Measurements from ENCODE around the gene LRPAP1.
"Not testable (repeated sequence)": the region's sequence is repeated elsewhere in the genome, so short reads cannot be mapped to it uniquely, and the experiment has no call there.

LRPAP1 gene

DNA sequence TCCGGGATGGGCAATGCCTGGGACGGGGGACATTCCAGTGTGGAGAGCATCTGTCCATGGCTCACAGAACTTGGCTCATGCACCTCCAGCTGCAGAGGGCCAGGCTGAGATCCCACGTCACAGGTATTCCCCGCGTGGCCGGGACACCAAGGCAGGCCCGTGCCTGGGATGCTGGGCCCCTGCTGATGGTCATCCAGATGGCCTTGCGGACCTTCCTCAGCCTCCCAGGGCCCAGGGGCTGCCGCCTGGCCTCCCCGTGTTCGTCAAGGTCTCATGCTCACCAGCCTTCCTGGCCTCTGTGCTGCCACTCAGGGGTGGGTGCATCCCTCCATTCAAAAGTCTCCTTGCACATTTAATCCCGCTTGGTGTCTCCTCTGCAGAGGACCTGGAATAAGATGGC, 40.9 kb upstream of the LRPAP1 start:
- Histone ChIP-seq H3K9ac (ENCODE audit: low read length) (no peak overlapping the region), H3K27ac (ENCODE audit: low read depth, low read length) (no peak overlapping the region), H3K9me3 (ENCODE audit: control insufficient read depth, insufficient read depth, low read depth, low read length) (no peaks in the 10 kb centered on the region), H3K4me3 (ENCODE audit: low read depth, low read length) (no peak overlapping the region), H3K36me3 (ENCODE audit: control insufficient read depth, insufficient read depth, low read length) (no peaks in the 10 kb centered on the region), H3K27me3 (ENCODE audit: control insufficient read depth, insufficient read depth, low read length) (no peaks in the 10 kb centered on the region), H3K4me1 (ENCODE audit: control insufficient read depth, insufficient read depth, low read length) (no peaks in the 10 kb centered on the region)

DNA sequence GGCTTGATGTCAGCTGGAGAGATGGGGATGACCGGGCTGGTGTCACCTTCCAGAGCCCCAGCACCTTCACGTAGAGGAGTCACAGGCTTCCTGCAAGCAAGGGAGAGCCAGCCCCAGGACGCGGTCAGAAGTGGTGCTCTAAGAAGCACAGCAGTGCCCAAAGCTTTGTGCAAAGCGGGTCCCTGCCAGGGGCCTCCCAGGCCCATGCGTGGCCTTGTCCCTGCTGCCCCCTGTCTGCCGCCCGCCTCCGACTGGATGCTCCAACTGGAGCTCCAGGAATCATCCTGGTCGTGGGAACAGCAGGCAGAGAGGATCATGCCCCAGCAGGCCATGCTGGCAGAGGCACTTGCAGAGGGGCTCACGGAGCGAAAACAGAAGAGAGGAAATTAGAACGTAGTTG, 40.1 kb upstream of the LRPAP1 start:
- no peaks in the 10 kb centered on the region for H3K9me3 ChIP-seq (ENCODE audit: control insufficient read depth, insufficient read depth, low read depth, low read length)
- no peaks in the 10 kb centered on the region for H3K4me1 ChIP-seq (ENCODE audit: control insufficient read depth, insufficient read depth, low read length)
- H3K9ac ChIP-seq (ENCODE audit: low read length), result no peak overlapping the region
- H3K4me3 ChIP-seq (ENCODE audit: low read depth, low read length), result no peak overlapping the region
- H3K27me3 ChIP-seq (ENCODE audit: control insufficient read depth, insufficient read depth, low read length), result no peaks in the 10 kb centered on the region
- no peak overlapping the region for H3K27ac ChIP-seq (ENCODE audit: low read depth, low read length)
- no peaks in the 10 kb centered on the region for H3K36me3 ChIP-seq (ENCODE audit: control insufficient read depth, insufficient read depth, low read length)

DNA sequence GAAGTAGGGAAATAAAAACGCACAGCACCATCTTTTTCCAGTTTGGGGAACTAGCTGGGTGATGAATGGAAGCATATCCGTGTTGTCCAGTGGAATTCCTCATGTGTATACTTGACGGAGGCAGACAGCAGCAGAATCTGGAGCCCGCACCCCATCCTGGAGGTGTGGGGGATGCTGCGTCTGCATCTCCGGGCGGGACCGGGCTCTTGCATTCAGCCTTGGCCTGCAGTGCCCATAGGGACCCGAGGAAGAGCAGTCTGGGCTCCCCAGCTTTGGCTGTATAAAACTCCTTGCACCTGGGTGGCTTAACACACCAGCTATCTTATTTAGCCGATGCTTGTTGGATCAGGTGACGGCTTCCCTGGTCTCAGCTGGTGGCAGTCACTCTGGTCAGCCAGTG, 39.7 kb upstream of the LRPAP1 start:
- Histone ChIP-seq H3K27ac (ENCODE audit: low read depth, low read length) (no peak overlapping the region), H3K27me3 (ENCODE audit: control insufficient read depth, insufficient read depth, low read length) (no peaks in the 10 kb centered on the region), H3K4me1 (ENCODE audit: control insufficient read depth, insufficient read depth, low read length) (no peaks in the 10 kb centered on the region), H3K36me3 (ENCODE audit: control insufficient read depth, insufficient read depth, low read length) (no peaks in the 10 kb centered on the region), H3K9ac (ENCODE audit: low read length) (no peak overlapping the region), H3K4me3 (ENCODE audit: low read depth, low read length) (no peak overlapping the region), H3K9me3 (ENCODE audit: control insufficient read depth, insufficient read depth, low read depth, low read length) (no peaks in the 10 kb centered on the region)

DNA sequence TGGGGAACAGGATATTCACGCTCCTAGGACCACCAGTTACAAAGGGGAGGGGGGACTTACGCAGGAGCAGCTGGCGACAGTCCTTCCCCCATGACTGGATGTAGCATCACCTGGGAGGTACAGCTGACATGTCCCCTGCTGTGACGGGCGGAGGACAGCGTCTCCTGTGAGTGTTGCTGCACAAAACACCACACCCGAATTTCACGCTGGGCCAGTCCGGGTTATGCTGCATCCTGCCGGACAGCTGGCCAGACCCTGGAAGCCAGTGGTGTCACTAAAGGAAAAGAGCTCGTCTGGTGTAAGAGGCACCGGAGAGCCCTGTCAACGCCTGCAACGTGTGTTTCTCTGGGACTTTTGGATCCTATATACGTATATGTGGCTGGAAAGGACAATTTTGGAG, 38.7 kb upstream of the LRPAP1 start:
- not testable (repeated sequence) for H3K9me3 ChIP-seq (ENCODE audit: control insufficient read depth, insufficient read depth, low read depth, low read length); H3K27me3 ChIP-seq (ENCODE audit: control insufficient read depth, insufficient read depth, low read length); H3K36me3 ChIP-seq (ENCODE audit: control insufficient read depth, insufficient read depth, low read length); H3K4me3 ChIP-seq (ENCODE audit: low read depth, low read length); H3K27ac ChIP-seq (ENCODE audit: low read depth, low read length); H3K4me1 ChIP-seq (ENCODE audit: control insufficient read depth, insufficient read depth, low read length); H3K9ac ChIP-seq (ENCODE audit: low read length)

DNA sequence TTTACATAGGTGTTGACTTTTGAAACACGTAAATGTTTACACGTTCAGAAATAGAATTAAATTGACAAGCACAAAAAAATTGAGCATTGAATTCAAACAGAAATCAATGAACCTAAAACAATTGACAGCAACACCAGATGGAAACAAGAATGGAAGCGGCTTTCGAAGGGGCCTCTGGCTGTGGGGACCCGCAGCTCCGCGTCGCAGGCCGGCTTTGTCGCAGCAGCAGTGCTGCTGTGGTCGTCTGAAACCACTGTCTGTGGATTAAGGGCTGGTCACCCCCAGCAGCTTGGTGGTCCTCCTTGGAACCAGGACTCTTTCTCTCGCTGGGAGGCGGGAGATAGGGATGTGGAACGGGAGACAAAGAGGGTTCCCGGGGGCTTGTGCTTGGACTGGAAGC, 37.4 kb upstream of the LRPAP1 start:
- H3K4me1 ChIP-seq (ENCODE audit: control insufficient read depth, insufficient read depth, low read length); H3K27me3 ChIP-seq (ENCODE audit: control insufficient read depth, insufficient read depth, low read length); H3K9me3 ChIP-seq (ENCODE audit: control insufficient read depth, insufficient read depth, low read depth, low read length); H3K4me3 ChIP-seq (ENCODE audit: low read depth, low read length); H3K36me3 ChIP-seq (ENCODE audit: control insufficient read depth, insufficient read depth, low read length); H3K9ac ChIP-seq (ENCODE audit: low read length); H3K27ac ChIP-seq (ENCODE audit: low read depth, low read length): not testable (repeated sequence)

DNA sequence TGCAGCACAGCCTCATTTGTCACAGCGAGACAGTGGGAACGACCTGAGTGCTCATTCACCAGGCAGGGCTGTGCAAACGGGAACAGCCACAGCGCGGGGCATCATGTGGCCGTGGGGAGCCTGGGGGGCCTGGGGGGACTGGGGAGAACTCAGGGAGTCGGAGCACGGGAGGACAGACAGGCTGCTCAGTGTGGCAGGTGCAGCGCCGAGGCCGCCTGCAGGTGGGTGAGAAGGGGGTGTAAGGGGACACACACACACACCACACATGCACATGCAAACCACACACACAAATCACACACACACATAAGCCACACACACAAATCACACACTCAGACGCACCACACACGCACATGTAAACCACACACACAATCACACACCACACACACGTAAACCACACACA, 34.5 kb upstream of the LRPAP1 start:
- not testable (repeated sequence) for H3K27ac ChIP-seq (ENCODE audit: low read depth, low read length); H3K9me3 ChIP-seq (ENCODE audit: control insufficient read depth, insufficient read depth, low read depth, low read length); H3K9ac ChIP-seq (ENCODE audit: low read length); H3K4me1 ChIP-seq (ENCODE audit: control insufficient read depth, insufficient read depth, low read length); H3K36me3 ChIP-seq (ENCODE audit: control insufficient read depth, insufficient read depth, low read length); H3K4me3 ChIP-seq (ENCODE audit: low read depth, low read length); H3K27me3 ChIP-seq (ENCODE audit: control insufficient read depth, insufficient read depth, low read length)

DNA sequence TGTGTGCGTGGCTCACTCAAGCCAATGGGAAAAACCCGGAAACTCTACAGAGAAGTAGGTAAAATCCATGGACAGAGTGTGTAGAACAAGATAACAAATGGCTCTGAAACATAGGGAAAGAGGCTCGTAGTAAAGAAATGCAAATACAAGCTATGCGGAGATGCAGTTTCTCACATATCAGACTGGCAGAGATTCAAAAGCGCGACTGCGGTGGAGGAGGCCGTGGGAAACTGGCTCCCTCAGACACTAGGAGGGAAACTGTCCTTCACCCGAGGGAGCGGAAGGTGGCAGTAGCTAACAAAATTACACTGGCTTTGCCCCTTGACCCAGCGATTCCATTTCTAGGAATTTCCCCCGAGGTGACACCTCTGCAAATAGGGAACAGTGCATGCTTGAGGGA, 34.1 kb upstream of the LRPAP1 start:
- H3K36me3 ChIP-seq (ENCODE audit: control insufficient read depth, insufficient read depth, low read length); H3K9me3 ChIP-seq (ENCODE audit: control insufficient read depth, insufficient read depth, low read depth, low read length): not testable (repeated sequence)

DNA sequence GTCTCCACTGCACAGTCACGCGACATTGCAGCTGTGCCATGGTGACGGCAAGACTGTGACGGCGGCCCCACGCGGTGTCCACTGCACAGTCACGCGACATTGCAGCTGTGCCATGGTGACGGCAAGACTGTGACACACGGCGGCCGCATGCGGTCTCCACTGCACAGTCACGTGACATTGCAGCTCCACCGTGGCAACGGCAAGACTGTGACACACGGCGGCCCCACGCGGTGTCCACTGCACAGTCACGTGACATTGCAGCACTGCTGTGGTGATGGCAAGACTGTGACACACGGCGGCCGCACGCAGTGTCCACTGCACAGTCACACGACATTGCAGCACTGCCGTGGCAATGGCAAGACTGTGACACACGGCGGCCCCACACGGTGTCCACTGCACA, 32.7 kb upstream of the LRPAP1 start:
- not testable (repeated sequence) for H3K4me3 ChIP-seq (ENCODE audit: low read depth, low read length); H3K9me3 ChIP-seq (ENCODE audit: control insufficient read depth, insufficient read depth, low read depth, low read length); H3K9ac ChIP-seq (ENCODE audit: low read length); H3K27me3 ChIP-seq (ENCODE audit: control insufficient read depth, insufficient read depth, low read length); H3K27ac ChIP-seq (ENCODE audit: low read depth, low read length); H3K4me1 ChIP-seq (ENCODE audit: control insufficient read depth, insufficient read depth, low read length); H3K36me3 ChIP-seq (ENCODE audit: control insufficient read depth, insufficient read depth, low read length)

More for the DNA sequence above, 34.1 kb upstream of the LRPAP1 start:
- not testable (repeated sequence) for H3K27ac ChIP-seq (ENCODE audit: low read depth, low read length); H3K27me3 ChIP-seq (ENCODE audit: control insufficient read depth, insufficient read depth, low read length); H3K4me1 ChIP-seq (ENCODE audit: control insufficient read depth, insufficient read depth, low read length); H3K4me3 ChIP-seq (ENCODE audit: low read depth, low read length); H3K9ac ChIP-seq (ENCODE audit: low read length)

DNA sequence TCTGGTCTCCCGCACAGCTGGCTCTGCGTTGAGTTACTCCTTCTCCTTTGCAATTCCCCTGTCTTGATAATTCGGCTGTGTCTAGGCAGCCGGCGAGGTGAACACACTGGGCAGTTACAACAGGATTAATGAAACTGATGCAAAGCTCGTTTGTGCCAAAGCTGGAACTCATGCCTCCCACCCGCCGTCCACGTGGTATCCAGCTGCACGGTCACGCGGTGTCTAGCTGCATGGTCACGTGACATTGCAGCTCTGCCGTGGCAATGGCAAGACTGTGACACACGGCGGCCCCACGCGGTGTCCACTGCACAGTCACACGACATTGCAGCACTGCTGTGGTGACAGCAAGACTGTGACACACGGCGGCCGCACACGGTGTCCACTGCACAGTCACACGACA, 31.2 kb upstream of the LRPAP1 start:
- Histone ChIP-seq H3K4me3 (ENCODE audit: low read depth, low read length) (no peak overlapping the region), H3K36me3 (ENCODE audit: control insufficient read depth, insufficient read depth, low read length) (no peaks in the 10 kb centered on the region), H3K4me1 (ENCODE audit: control insufficient read depth, insufficient read depth, low read length) (no peaks in the 10 kb centered on the region), H3K27me3 (ENCODE audit: control insufficient read depth, insufficient read depth, low read length) (peaks cover 4% of the 10 kb centered on the region; the same call in 1 of the 2 replicates), H3K9me3 (ENCODE audit: control insufficient read depth, insufficient read depth, low read depth, low read length) (no peaks in the 10 kb centered on the region), H3K27ac (ENCODE audit: low read depth, low read length) (no peak overlapping the region), H3K9ac (ENCODE audit: low read length) (no peak overlapping the region)

DNA sequence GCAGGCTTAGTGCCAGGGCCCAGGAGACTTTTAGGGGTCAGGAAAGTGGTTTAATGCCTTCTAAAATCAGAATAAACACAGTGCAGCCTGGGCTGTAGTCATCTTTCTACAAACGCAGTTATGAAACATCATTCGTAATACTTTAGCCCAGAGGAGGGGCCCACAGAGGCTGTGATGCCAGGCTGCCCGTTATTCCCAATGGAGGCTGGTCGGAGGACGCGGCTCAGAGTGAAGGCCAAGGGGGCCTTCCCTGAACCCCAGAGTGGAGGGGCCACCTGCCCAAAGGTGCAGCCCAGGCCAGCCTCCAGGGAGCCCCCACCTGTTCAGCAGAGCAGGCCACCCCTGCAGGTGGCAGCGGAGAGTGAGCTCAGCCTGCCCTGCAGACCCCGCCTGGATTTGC, 29.9 kb upstream of the LRPAP1 start:
- not testable (repeated sequence) for H3K9ac ChIP-seq (ENCODE audit: low read length); H3K36me3 ChIP-seq (ENCODE audit: control insufficient read depth, insufficient read depth, low read length); H3K27ac ChIP-seq (ENCODE audit: low read depth, low read length); H3K9me3 ChIP-seq (ENCODE audit: control insufficient read depth, insufficient read depth, low read depth, low read length); H3K4me3 ChIP-seq (ENCODE audit: low read depth, low read length); H3K27me3 ChIP-seq (ENCODE audit: control insufficient read depth, insufficient read depth, low read length); H3K4me1 ChIP-seq (ENCODE audit: control insufficient read depth, insufficient read depth, low read length)

DNA sequence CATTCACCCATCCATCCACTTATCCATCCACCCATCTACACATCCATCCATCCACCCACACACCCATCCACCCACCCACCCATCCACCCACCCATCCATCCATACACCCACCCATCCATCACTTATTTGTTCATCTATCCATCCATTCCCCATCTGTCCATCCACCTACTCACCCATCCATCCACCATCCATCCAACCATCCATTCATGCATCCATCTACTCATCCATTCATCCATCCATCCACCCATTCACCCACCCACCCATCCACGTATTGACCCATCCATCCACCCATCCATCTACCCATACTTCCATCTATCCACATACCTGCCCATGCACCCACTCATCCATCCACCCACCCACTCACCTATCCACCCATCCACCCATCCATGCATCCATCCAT, 28.2 kb upstream of the LRPAP1 start:
- H3K4me3 ChIP-seq (ENCODE audit: low read depth, low read length); H3K9me3 ChIP-seq (ENCODE audit: control insufficient read depth, insufficient read depth, low read depth, low read length); H3K36me3 ChIP-seq (ENCODE audit: control insufficient read depth, insufficient read depth, low read length); H3K27ac ChIP-seq (ENCODE audit: low read depth, low read length); H3K27me3 ChIP-seq (ENCODE audit: control insufficient read depth, insufficient read depth, low read length); H3K4me1 ChIP-seq (ENCODE audit: control insufficient read depth, insufficient read depth, low read length); H3K9ac ChIP-seq (ENCODE audit: low read length): not testable (repeated sequence)

DNA sequence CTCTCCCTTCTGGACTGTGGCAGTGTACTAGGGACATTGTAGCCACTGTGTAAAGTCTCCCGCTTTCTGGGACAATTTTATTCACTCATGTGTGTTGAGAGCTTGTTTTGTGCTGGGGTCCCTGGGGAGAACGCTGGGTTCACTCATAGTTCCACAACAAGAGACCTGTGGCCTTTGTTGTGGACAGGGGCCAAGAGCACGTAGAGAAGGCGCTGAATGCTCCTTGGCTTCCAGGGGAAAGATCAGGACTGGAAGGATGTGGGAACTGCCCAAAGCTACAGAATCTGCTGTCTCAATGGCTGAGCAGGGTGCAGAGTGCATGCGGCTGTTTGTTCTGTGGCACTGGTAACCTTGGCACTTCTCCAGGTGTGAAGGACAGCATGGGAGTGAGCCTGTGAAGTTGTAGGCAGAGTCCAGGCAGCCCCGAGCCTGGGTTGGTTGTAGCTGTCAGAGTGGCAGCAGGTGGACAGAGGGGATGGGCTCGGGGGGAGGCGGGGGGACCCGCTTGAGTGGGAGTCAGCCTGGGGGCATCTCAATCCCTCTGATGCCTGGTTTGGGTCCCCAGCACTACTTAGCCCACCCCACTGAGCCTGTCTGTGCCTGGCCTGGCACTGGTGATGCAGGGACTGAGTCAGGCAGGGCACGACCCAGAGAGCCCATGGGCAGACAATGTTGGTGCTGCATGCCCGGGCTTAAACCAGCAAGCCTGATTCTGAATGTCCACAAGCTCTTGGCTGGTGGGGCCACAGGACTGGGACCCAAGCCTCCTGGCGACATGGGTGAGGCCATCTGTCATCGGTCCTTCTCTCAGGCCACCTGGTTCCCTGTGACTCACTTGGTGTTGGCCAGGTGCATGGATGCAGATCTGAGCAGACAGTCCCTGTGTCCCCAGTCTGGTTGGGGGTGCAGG, 27.4 kb upstream of the LRPAP1 start:
- H3K36me3 ChIP-seq (ENCODE audit: control insufficient read depth, insufficient read depth, low read length); H3K27me3 ChIP-seq (ENCODE audit: control insufficient read depth, insufficient read depth, low read length); H3K27ac ChIP-seq (ENCODE audit: low read depth, low read length); H3K9me3 ChIP-seq (ENCODE audit: control insufficient read depth, insufficient read depth, low read depth, low read length); H3K4me1 ChIP-seq (ENCODE audit: control insufficient read depth, insufficient read depth, low read length); H3K4me3 ChIP-seq (ENCODE audit: low read depth, low read length); H3K9ac ChIP-seq (ENCODE audit: low read length): not testable (repeated sequence)

Data from HUES6 (cell line).